DOHH2 (cell line): ENCODE data around the gene PHF2.
A peak's percentile ranks its signal among the peaks of the same experiment; 100 is the strongest.

Source experiments
- H3F3A ChIP-seq: fragments of 200-600 bp; sonication (generic), shearing (Covaris generic); 2 replicates; pipeline ENCODE4 v1.6.0; 2016; ENCODE audit warnings: antibody characterized with exemption, mild to moderate bottlenecking; ENCODE audit not compliant: control insufficient read depth, insufficient read depth
- H3K27ac ChIP-seq: fragments of 200-600 bp; sonication (generic); 2 replicates; pipeline ENCODE4 v1.5.1; 2014; ENCODE audit warnings: low read depth, mild to moderate bottlenecking, low read length, moderate library complexity
- H3K27me3 ChIP-seq: fragments of 200-600 bp; sonication (generic); 2 replicates; pipeline ENCODE4 v1.6.1; 2014; ENCODE audit warnings: mild to moderate bottlenecking, low read length, mixed read lengths; ENCODE audit not compliant: control insufficient read depth
- H3K36me3 ChIP-seq: fragments of 200-600 bp; sonication (generic); 2 replicates; pipeline ENCODE4 v1.6.1; 2014; ENCODE audit warnings: mild to moderate bottlenecking, low read length, moderate library complexity, mixed read lengths; ENCODE audit not compliant: control insufficient read depth
- H3K4me1 ChIP-seq: fragments of 200-600 bp; sonication (generic); 2 replicates; pipeline ENCODE4 v1.6.1; 2014; ENCODE audit warnings: mild to moderate bottlenecking, low read length, mixed read lengths; ENCODE audit not compliant: control insufficient read depth
- H3K4me2 ChIP-seq: fragments of 200-600 bp; sonication (generic); 2 replicates; pipeline ENCODE4 v1.6.0; 2014; ENCODE audit warnings: mild to moderate bottlenecking, low read length, moderate library complexity
- H3K4me3 ChIP-seq: fragments of 200-600 bp; sonication (generic); 2 replicates; pipeline ENCODE4 v1.5.1; 2014; ENCODE audit warnings: mild to moderate bottlenecking, low read length, mixed read lengths
- H3K79me2 ChIP-seq: fragments of 200-600 bp; sonication (generic); 2 replicates; pipeline ENCODE4 v1.6.1; 2014; ENCODE audit warnings: mild to moderate bottlenecking, low read length, mixed read lengths; ENCODE audit not compliant: control insufficient read depth
- H3K9me2 ChIP-seq: fragments of 200-600 bp; sonication (generic); replicated peaks from 2 replicates; pipeline ENCODE4 v1.6.1; 2014; ENCODE audit warnings: mild to moderate bottlenecking, low read length, mixed read lengths; ENCODE audit not compliant: control insufficient read depth
- H3K9me3 ChIP-seq: fragments of 200-600 bp; sonication (generic); 2 replicates; pipeline ENCODE4 v1.6.1; 2014; ENCODE audit warnings: antibody characterized with exemption, low read length, mixed read lengths; ENCODE audit not compliant: control insufficient read depth, insufficient read depth
- H4K20me1 ChIP-seq: fragments of 200-600 bp; sonication (generic); 2 replicates; pipeline ENCODE4 v1.6.0; 2014; ENCODE audit warnings: low read depth, mild to moderate bottlenecking, antibody characterized with exemption, low read length, moderate library complexity; ENCODE audit not compliant: control insufficient read depth, insufficient read depth
- EZH2phosphoT487 ChIP-seq: fragments of 200-600 bp; sonication (generic); IDR thresholded peaks from 2 replicates; pipeline ENCODE4 v1.6.1; 2017; ENCODE audit warnings: borderline replicate concordance, mild to moderate bottlenecking, antibody characterized with exemption, low read length, moderate library complexity, mixed read lengths
- TF ChIP-seq, protein P1 (sequence below): fragments of 200-600 bp; sonication (generic); IDR thresholded peaks from one replicate; pipeline ENCODE4 v1.5.1; 2014; ENCODE audit warnings: antibody characterized with exemption, mild to moderate bottlenecking, low read depth, low read length; ENCODE audit not compliant: poor library complexity, severe bottlenecking

Gene PHF2

DNA sequence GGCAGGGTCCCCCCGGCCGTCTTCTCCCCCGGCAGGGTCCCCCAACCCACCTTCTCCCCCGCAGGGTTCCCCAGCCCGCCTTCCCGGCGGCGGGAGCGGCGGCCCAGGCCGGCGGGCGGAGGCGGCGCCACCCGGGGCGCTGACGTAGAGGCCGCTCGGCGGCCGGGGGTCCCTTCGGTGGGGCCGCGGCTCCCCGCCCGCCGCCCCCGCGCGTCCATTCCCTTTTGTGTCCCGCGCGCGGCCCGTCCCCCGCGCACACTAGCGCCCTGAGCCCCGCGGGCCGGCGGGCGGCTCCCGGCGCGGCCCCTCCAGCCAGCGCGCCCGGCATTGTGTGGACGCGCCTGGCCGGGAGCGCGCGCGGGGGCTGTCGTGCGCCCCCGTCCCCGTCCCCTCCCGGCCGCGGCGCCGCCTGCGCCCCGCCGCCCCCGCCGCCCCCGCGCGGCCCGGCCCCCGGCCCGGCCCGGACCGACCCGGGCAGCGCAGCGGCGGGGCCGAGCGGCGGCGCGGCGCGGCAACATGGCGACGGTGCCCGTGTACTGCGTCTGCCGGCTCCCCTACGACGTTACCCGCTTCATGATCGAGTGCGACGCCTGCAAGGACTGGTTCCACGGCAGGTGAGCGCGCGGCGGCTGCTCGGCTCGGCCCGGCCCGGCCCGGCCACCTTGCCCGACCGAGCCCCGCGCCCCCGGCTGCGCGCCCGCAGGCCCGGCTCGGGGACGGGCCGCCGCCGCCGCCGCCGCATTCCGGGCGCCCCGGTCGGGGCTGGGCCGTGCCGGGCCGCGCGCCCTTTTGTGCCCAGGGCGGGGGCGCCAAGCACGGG, at the start of gene PHF2:
Gene PHF2 (plus strand): TSS at position 327 of the 820 bp plus-strand sequence. CDS start 190 bp downstream, at position 517.
- Histone ChIP-seq H3K79me2 (peaks cover 55% of the 10 kb centered on the region), H3F3A (peaks cover 10% of the 10 kb centered on the region), H3K4me3 (peak within 1 kb of the TSS; percentile 79), H3K27ac (peak within 1 kb of the TSS; percentile 52), H3K27me3 (no peaks in the 10 kb centered on the region), H3K4me1 (peaks cover 21% of the 10 kb centered on the region), H3K9me2 (no peaks in the 10 kb centered on the region), H4K20me1 (no peaks in the 10 kb centered on the region), H3K36me3 (no peaks in the 10 kb centered on the region), H3K9me3 (no peaks in the 10 kb centered on the region; the same call in 1 of the 2 replicates), H3K4me2 (peak within 1 kb of the TSS; percentile 90)
- TF ChIP-seq, protein P1, sequence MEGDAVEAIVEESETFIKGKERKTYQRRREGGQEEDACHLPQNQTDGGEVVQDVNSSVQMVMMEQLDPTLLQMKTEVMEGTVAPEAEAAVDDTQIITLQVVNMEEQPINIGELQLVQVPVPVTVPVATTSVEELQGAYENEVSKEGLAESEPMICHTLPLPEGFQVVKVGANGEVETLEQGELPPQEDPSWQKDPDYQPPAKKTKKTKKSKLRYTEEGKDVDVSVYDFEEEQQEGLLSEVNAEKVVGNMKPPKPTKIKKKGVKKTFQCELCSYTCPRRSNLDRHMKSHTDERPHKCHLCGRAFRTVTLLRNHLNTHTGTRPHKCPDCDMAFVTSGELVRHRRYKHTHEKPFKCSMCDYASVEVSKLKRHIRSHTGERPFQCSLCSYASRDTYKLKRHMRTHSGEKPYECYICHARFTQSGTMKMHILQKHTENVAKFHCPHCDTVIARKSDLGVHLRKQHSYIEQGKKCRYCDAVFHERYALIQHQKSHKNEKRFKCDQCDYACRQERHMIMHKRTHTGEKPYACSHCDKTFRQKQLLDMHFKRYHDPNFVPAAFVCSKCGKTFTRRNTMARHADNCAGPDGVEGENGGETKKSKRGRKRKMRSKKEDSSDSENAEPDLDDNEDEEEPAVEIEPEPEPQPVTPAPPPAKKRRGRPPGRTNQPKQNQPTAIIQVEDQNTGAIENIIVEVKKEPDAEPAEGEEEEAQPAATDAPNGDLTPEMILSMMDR = no peak
- TF ChIP-seq EZH2phosphoT487 = no peak

DNA sequence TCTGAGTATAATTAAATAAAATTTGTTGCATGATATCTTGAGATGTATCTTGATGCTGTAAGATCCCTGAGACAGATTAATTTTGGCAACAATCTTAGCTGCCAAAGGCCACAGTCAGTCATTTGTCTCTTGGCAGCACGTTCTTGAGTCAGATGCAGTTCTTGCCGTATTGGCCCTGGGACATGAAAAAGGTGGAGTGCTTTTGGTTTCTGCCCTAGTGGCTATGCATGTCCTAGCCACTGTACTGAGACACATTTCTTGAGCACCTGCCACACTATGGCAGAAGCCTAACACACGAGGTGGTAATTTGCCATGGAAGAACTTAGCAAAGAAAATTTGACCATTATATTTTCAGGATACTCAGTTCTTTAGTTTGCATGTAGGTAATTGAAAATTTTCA, 45.0 kb upstream of the PHF2 start:
- Histone ChIP-seq H3K4me3 (no peak overlapping the region), H3K9me2 (no peaks in the 10 kb centered on the region), H3K9me3 (no peaks in the 10 kb centered on the region), H3K4me2 (no peak overlapping the region), H3K79me2 (peaks cover 13% of the 10 kb centered on the region), H3K27ac (no peak overlapping the region), H3K4me1 (no peaks in the 10 kb centered on the region), H3F3A (no peaks in the 10 kb centered on the region), H4K20me1 (no peaks in the 10 kb centered on the region; the same call in 1 of the 2 replicates), H3K27me3 (no peaks in the 10 kb centered on the region), H3K36me3 (peaks cover 97% of the 10 kb centered on the region)
- TF ChIP-seq, protein P1 = no peak
- TF ChIP-seq EZH2phosphoT487 = no peak

DNA sequence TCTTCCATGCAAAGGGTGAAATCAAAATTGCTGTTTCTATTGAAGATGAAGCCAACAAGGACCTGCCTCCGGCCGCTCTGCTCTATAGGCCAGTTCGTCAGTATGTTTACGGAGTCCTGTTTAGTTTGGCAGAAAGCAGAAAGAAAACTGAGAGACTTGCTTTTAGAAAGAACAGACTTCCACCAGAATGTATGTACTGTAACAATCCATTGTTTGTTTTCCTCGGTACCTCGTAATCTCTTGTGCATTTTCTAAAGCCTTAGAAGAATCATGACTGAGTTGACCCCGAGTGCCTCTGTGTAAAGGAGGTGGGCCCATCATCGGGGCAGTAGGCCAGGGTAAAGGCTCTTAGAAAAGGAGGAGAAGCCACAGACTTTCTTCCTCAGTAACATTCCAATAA, 44.2 kb upstream of the PHF2 start:
- H3K9me2 ChIP-seq = no peaks in the 10 kb centered on the region
- H3K27me3 ChIP-seq = no peaks in the 10 kb centered on the region
- TF ChIP-seq EZH2phosphoT487 = no peak
- TF ChIP-seq, protein P1 = no peak
- H3K9me3 ChIP-seq = no peaks in the 10 kb centered on the region
- H3K4me1 ChIP-seq = no peaks in the 10 kb centered on the region
- H3F3A ChIP-seq = no peaks in the 10 kb centered on the region
- no peak overlapping the region for H3K27ac ChIP-seq
- peaks cover 13% of the 10 kb centered on the region for H3K79me2 ChIP-seq
- H3K4me3 ChIP-seq = no peak overlapping the region
- no peaks in the 10 kb centered on the region; the same call in 1 of the 2 replicates for H4K20me1 ChIP-seq
- no peak overlapping the region for H3K4me2 ChIP-seq
- peaks cover 97% of the 10 kb centered on the region for H3K36me3 ChIP-seq
